Kasumi-1 (cell line): ENCODE results near the gene SAPCD1.
A peak's percentile ranks its signal among the peaks of the same experiment; 100 is the strongest.

Experiments used
- DNase-seq, 2 experiments: peaks; one replicate each; lab custom pipeline; 2025; lab: John Stamatoyannopoulos, UW

The SAPCD1 gene

DNA sequence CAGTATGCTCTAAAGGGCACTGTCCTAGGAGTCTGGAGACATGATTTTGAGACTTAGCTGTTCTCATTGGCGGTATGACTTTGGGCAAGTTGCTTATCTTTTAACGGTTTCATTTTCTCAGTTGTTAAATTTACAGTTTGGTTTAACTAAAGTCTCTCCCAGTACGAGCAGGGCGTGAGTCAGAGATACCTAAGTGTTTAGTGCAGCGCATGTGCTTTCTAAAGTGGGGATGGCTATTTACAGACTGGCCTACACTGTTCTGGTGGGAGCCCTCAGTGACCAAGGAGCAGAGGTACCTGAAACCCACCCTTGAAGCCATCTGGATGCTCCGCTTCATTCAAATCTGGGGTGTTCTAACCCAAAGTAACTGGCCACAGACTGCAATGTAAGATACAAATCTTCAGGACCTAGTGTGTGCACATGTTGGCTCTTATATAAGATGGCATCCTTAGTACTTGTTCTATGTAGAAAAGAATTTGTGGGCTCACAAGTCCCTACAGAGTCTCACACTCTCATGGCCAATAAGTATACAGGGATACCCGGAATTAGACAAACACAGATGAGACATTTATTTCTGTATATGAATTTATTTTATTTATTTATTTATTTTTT is 11.9 kb upstream of the SAPCD1 start:
- no peak for DNase-seq

DNA sequence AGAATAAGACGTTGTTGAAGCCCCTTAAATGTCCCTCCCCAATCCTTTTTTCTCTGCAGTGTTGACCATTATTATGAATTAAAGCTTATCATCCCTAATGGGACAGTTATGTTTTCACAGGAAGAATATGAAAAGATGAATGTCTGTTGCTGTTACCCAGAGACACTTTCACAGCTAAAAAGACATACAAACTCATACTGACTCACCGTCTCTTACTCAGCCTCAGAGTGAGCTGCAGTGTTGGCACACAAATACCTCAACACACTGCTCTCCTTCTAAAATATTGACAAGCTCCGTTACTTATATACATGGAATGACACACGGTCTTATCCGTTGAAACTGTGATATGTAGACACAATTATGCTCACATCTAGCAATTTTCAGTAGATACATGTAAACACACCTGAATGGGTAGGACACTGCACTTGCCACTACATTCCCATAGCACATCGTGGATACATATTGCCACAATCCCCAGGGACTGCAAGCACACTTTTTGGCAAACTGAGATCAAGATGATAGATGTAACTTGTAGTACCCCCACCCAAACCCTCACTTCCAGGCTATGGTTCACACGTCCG is 9.6 kb upstream of the SAPCD1 start:
- DNase-seq = no peak

DNA sequence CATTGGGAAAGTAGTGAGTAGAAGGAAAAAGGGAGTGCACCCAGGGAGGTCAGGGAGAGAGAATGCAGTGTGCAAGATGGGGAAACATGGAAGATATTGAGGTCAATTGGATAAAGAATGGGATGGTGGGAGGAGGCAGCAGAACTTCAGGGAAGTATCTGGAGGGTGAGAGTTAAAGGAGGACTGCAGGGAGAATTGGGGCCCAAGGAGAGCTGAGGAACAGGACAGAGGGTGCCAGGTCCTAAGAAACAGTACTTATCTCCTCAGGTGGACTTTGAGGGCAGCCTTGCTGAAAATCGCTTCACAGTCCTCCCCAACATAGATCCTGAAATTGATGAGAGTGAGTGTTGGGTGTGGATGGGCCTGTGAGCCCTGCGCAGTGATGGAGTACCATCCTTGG is 4.2 kb upstream of the SAPCD1 start:
- no peak for DNase-seq

- DNase-seq = no peak
Observed at GRCh38 chr6:31760790-31761189, 1.7 kb upstream of the SAPCD1 start.

DNA sequence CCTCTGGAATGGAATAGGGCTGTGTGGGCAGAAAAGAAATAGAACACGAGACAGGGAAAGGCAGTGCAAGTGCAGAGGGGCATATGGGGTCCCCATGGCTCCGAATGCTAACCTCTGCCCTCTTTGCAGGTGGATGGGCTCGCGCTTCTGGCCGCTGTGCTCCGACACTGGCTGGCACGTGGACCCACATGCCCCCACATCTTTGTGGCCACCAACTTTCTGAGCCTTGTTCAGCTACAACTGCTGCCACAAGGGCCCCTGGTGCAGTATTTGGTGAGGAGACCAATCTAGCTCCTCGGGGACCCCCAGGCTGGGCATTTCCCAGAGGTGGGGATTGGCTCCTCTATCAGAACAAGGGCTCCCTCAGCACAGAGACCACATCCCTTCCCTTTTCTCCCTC is 1.1 kb upstream of the SAPCD1 start:
- DNase-seq = no peak

DNA sequence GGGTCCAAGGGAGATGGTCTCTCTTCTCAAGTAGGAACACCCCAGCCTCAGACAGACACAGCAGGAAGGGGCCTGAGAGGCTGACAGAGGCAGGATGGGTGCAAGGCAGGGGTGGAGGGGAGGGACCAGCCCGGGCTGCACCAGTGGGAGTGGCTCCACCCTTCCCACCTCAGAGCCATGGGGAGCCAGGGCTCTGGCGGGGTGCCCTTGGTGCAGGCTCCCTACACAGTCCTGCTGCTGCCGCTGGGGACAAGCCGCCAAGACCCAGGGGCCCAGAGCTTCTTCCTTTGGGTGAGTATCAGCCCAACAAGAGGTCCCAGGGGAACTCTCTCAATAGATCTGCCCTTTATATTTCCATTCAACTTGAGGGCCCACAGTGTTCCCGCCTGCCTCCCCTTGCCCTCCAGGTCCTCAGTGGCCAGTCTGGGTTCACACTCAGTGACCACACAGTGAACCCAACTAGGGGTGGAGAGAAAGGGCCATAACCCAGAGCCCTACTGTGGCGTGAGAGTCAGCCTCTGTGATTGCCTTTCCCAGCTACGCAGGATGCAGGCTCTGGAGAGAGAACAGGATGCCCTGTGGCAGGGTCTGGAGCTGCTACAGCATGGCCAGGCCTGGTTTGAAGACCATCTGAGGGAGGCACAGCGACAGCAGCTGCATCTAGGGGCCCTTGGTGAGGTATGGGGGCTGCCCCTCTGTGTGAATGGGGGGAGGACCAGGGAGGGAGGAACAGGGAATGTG is 592 bp downstream of the SAPCD1 start:
- DNase-seq = no peak

- DNase-seq = no peak
Observed at GRCh38 chr6:31763619-31763940, 1.1 kb downstream of the SAPCD1 start.

- DNase-seq = no peak
Observed at GRCh38 chr6:31764198-31764597, 1.7 kb downstream of the SAPCD1 start.

DNA sequence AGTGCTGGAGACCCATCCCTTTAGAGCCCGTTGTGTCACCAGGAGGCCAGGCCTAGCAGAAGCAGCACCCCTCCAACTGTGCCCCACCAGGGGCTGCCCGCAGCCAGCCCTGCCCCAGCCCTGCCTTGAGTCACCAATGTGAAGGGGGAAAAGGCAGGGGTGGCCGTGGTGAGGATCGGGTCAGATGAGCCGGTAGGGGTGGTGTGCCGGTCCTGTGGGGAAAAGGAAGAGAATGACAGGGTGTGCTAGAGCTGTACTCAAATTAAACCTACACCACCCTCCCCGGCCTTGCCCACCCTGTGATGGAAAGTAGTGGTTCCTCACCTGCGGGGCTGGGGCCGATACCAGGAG is 3.1 kb downstream of the SAPCD1 start:
- no peak for DNase-seq

- DNase-seq = no peak
Observed at GRCh38 chr6:31765910-31766794, 3.7 kb downstream of the SAPCD1 start.

- DNase-seq = no peak
Observed at GRCh38 chr6:31767096-31767645, 4.7 kb downstream of the SAPCD1 start.

DNA sequence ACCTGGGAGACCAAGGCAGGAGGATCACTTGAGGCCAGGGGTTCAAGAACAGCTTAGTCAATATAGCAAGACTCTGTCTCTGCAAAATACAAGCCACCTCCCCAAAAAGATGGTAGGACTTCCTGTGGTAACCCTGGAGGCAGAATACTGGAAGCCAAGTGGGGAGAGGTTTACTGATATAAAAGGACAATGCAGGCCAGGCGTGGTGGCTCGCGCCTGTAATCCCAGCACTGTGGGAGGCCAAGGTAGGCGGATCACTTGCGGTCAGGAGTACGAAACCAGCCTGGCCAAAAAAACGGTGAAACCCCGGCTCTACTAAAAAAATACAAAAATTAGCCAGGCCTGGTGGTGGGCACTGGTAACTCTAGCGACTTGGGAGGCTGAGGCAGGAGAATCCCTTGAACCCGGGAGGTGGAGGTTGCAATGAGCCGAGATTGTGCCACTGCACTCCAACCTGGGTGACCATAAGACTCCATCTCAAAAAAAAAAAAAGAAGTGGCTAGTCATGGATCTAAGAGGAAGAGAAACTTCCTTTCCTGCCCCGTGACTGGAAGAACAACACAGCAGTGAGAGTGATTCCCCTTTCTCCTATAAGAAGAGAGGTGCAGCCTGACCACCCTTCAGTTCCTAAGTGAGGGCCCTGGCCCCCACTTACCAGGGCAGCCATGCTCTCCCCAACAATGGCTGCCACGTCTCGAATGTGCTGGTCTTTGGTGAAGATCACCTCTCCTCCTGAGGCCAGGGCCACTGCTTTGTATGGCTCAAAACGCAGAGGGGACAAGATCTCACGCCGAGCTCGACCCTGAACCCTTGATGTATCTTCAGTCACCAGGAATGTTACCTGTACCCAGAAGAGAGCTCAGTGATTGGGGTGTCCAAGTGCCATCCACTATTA is 6.2 kb downstream of the SAPCD1 start:
- DNase-seq = no peak

- peak; percentile 84 to 90 for DNase-seq
Observed at GRCh38 chr6:31769684-31770371, 7.4 kb downstream of the SAPCD1 start.

- DNase-seq = no peak
Observed at GRCh38 chr6:31770860-31771259, 8.4 kb downstream of the SAPCD1 start.

GRCh38 chr6:31771992-31772358 is 9.5 kb downstream of the SAPCD1 start:
- DNase-seq = no peak

DNA sequence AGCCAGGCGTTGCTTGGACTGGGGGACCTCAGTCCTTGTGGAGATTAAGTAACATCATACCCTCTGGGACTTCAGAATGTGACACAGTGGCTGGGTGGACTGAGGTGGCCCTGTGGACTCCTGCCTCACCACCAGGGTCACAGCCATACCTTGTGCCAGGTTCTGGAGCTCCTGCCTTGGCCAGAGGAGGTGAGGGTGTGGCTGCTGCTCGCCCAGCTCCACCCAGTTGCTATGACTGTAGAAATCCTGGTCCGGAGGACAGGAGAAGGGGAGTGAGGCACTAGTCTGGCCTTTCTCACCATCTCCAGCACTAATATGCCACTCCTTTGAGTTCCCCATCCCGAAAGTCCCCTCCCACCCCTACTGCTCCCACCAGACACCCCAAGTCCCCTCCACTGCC is 12.7 kb downstream of the SAPCD1 start:
- DNase-seq = no peak

DNA sequence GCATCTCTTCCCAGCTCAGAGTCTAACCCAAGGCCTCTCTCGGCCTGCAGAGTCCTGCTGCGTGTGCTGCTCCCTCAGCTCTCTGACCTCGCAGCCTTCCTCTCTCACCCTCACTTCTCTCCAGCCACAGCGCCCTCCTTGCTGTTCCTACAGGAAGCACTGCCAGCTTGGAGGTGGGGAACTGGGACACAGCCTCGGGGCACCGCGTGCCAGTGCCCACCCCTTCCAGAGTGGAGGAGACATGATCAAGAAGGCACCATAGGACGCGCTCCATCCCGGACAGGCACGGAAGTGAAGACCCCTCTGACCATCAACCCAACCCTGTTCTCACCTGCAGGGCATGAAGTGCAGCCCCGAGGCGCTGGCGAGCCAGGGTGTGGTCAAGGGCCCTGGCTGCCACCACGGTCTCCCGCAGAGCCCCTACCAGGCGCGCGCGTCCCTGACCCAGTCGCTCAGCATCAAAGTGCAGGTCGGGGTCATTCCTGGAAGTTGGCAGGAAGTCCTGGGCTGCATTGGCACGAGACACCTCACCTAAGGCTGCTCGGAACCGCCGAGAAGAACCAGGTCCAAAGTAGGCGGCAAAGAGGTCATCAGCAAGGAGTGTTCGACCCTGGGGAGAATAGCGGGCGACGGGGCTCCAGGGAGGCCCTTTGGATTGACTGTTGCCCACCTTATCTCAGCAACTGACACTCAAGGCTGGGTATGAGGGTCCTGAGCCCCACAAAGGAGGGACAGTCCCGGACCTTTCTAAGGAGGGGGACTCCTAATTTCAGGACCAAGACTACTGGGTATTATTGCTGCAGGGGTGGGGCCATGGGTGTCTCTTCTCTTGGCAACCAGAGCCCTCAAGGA is 13.4 kb downstream of the SAPCD1 start:
- DNase-seq = no peak

DNA sequence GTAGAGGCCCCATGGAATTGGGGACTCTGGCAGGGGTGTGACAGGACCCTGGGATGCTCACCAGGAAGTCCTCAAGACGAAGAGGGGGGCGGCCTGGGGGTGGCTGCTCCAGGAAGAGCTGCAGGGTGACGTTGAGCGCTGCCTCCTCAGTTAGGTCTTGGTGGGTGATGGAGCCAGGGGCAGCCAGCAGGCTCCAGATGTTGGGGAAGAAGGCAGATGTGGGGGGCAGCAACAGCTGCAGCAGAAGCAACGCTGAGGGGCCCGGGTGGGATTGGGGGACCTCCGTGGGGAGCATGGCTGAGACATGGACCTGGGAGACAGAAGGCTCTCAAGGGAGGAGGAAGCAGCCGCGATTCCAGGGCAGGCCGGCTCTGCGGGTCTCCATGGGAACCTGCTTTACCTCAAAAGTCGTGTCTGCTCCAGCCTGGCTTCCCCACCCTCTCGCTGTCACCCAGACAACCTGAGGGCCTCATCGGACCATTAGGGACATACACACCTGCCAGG is 14.1 kb downstream of the SAPCD1 start:
- peak; percentile 14 to 25 for DNase-seq

- peak; percentile 49 to 63 for DNase-seq
Observed at GRCh38 chr6:31776989-31777666, 14.7 kb downstream of the SAPCD1 start, which contains the start of gene VWA7. Gene VWA7, minus strand, starts transcription at chr6:31777328. Its CDS starts 549 bp downstream, at chr6:31776779.
